HG02623 (cell line): ENCODE data around the gene ATE1.
"Not testable (repeated sequence)": the region's sequence is repeated elsewhere in the genome, so short reads cannot be mapped to it uniquely, and the experiment has no call there.

ENCODE experiments used
- ATAC-seq: cut with Tn5 transposase; IDR thresholded peaks from one replicate; pipeline ENCODE4 v1.9.1; 2021; ENCODE audit warnings: moderate library complexity; ENCODE audit not compliant: unreplicated experiment

Gene ATE1

GRCh38 chr10:121930268-121931085 is 2.6 kb upstream of the ATE1 start:
- ATAC-seq = not testable (repeated sequence)

- ATAC-seq = not testable (repeated sequence)
These were observed 1.9 kb upstream of the ATE1 start for GRCh38 chr10:121929585-121930267.

- ATAC-seq = no peak
These were observed 675 bp upstream of the ATE1 start for GRCh38 chr10:121928528-121928884.

GRCh38 chr10:121927318-121927840 is 452 bp downstream of the ATE1 start:
- ATAC-seq = peak; percentile 38

- peak; percentile 6 for ATAC-seq
These were observed 1.0 kb downstream of the ATE1 start for GRCh38 chr10:121926671-121927317.

- no peak for ATAC-seq
These were observed 1.7 kb downstream of the ATE1 start for GRCh38 chr10:121926157-121926556.

GRCh38 chr10:121921238-121921931 is 6.4 kb downstream of the ATE1 start:
- no peak for ATAC-seq

- ATAC-seq = no peak
These were observed 8.2 kb downstream of the ATE1 start for GRCh38 chr10:121919666-121920065.

GRCh38 chr10:121918800-121919199 is 9.0 kb downstream of the ATE1 start:
- not testable (repeated sequence) for ATAC-seq

GRCh38 chr10:121914661-121915060 is 13.2 kb downstream of the ATE1 start:
- ATAC-seq = no peak

- no peak for ATAC-seq
These were observed 16.5 kb downstream of the ATE1 start for GRCh38 chr10:121911421-121911697.

- no peak for ATAC-seq
These were observed 17.0 kb downstream of the ATE1 start for GRCh38 chr10:121910673-121911420.

GRCh38 chr10:121904888-121905287 is 22.9 kb downstream of the ATE1 start:
- no peak for ATAC-seq

GRCh38 chr10:121900443-121901174 is 27.2 kb downstream of the ATE1 start:
- peak; percentile 66 for ATAC-seq

GRCh38 chr10:121899727-121900126 is 28.1 kb downstream of the ATE1 start:
- no peak for ATAC-seq

GRCh38 chr10:121891103-121891502 is 36.7 kb downstream of the ATE1 start:
- ATAC-seq = no peak

GRCh38 chr10:121889212-121889611 is 38.6 kb downstream of the ATE1 start:
- no peak for ATAC-seq

- peak; percentile 60 for ATAC-seq
These were observed 40.7 kb downstream of the ATE1 start for GRCh38 chr10:121886997-121887622.

GRCh38 chr10:121886181-121886580 is 41.6 kb downstream of the ATE1 start:
- ATAC-seq = no peak
